HG03571 (cell line): Measurements from ENCODE around the gene CDC14A.
"Not testable (repeated sequence)": the region's sequence is repeated elsewhere in the genome, so short reads cannot be mapped to it uniquely, and the experiment has no call there.

ENCODE experiments used
- ATAC-seq: cut with Tn5 transposase; IDR thresholded peaks from one replicate; pipeline ENCODE4 v1.9.1; 2021; ENCODE audit not compliant: unreplicated experiment

CDC14A gene

DNA sequence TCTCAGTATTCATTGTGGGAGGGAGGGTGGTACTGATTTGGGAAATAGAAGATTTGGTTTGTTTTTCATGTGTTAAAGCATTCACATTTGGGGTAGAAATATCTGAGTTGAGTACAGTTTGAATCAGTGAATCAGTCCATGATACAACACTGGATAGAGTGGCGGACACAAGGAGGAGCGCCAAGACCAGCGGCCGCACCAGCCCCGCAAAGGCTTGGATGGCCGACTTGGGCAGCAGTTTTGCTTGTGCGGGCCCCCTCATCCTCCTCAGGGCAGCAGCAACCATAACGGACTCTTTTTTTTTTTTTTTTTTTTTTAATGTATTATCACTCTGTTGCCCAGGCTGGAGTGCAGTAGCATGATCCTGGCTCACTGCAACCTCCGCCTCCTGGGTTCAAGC lies 20.0 kb upstream of the CDC14A start:
- ATAC-seq, result no peak

DNA sequence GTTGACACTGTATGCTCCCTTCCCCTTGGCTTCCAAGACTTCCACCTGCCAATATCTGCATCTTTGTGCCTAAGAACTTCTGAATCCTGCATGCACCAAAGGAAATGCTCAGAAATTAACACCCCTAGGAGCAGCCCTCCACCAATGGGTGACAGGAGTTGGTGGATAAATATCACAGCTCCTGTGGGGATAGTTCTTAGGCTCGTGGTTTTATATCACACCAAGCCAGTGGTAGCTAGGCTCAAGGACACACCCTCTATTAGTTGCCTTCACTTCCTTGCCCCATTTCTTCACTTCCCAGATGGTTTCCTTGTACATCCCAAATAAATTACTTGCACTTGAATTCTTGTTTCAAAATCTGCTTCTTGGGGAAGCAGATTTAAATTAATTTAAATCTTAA lies 16.9 kb upstream of the CDC14A start:
- ATAC-seq, result no peak

DNA sequence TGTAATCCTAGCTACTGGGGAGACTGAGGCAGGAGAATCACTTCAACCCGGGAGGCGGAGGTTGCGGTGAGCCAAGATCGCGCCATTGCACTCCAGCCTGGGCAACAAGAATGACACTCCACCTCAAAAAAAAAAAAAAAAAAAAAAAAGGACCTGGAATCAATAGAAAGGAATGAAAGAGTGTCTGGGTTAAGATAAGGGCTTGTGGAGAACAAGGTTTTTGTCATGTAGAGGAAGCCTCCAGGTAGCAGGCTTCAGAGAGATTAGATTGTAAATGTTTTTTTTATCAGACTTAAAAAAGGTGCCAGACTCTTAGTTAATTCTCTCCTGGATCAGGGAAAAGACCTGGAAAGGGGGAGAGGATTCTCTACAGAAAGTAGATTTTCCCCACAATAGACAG lies 14.4 kb upstream of the CDC14A start:
- not testable (repeated sequence) for ATAC-seq

DNA sequence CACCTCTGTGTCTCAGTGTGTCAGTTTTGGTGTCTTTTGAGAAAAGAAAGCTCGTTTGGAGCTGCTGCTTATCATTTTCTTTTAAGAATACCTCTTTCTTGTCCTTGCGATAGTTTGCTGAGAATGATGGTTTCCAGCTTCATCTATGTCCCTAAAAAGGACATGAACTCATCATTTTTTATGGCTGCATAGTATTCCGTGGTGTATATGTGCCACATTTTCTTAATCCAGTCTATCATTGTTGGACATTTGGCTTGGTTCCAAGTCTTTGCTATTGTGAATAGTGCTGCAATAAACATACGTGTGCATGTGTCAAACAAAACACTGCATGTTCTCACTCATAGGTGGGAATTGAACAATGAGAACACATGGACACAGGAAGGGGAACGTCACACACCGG lies 12.6 kb upstream of the CDC14A start:
- ATAC-seq, result not testable (repeated sequence)

DNA sequence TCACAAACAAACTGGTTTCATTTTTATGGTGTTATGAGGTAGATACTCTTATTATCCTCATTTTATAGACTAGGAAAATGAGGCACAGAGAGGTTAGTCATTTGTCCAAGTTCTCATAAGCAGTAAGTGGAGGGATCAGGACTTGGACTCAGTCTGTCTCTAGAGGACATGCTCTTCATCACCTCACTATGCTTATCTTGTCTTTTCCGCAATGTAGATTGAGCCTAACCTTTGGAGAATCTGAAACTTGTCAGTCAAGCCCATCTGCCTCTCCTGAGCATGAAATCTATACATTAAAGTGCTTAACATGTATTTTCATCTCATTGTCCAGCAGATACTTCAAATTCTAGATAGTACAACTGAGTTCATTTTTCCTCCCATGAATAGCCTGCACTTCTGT lies 11.8 kb upstream of the CDC14A start:
- no peak for ATAC-seq

DNA sequence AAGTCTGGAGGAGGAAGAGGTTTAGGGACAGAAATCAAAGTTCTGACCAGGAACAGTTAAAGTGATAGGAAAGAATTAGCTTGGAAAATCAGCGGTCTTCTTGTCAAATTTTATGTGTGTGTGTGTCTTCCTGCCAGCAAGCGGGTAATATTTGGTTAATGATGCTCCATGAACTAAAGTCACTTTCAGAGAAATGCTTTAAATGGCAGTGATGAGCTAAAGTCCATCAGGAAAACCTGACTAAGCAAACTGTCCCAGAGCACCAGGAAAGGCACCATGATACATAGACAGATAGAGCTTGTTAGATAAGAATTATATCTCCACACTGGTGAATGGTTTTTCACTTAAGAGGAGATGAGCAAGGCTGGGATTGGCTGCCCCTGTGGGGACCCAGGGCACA lies 10.0 kb upstream of the CDC14A start:
- no peak for ATAC-seq

DNA sequence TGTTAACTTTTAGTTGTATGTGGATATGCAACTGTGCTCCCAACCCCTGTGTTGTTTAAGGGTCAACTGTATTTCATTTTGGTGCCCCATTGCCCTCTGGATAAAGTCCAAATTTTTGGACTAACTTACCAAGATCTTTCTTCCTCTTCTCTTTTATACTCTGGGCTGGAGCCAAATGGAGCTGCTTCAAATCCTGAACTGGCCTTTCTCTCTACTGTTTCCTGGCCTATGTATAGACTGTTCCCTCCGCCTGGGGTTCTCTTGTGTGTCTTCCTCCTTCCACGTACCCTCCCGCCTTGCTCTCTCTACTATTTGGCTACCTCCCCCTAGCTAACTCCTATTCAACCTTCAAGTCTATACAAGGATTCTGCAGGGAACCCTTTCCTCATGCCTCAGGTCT lies 8.4 kb upstream of the CDC14A start:
- ATAC-seq, result no peak

DNA sequence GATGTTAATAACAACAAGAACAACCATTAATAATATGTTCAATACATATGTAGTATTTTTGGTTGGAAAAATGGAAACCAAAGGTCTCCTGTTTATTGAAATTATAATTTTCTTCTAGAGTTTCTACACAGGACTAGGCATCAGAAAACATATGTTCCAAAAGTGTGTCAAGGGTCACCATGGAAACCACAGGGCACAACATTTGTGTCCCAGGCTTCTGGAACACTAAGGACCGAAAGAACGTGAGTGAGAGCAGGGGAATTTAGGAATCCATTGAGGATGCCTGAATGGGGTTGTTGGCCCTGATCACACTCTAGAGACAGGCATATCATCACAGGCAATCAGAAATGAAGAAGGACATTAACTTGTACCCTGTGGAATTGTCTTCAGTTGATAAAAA lies 7.5 kb upstream of the CDC14A start:
- no peak for ATAC-seq

DNA sequence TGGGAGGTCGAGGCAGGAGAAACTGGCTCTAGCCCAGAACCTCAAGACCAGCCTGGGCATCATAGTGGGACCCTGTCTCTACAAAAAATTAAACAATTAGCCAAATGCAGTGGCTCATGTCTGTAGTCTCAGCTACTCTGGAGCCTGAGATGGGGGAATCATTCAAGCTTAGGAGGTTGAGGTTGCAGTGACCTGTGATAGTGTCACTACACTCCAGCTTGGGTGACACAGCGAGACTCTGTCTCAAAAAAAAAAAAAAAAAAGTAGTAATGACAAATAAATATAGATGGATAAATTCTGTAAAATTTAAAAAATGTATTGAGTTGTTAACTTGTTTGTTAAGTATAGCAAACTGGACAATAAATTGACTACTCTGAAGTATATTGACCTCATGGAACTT lies 5.9 kb upstream of the CDC14A start:
- ATAC-seq, result no peak

DNA sequence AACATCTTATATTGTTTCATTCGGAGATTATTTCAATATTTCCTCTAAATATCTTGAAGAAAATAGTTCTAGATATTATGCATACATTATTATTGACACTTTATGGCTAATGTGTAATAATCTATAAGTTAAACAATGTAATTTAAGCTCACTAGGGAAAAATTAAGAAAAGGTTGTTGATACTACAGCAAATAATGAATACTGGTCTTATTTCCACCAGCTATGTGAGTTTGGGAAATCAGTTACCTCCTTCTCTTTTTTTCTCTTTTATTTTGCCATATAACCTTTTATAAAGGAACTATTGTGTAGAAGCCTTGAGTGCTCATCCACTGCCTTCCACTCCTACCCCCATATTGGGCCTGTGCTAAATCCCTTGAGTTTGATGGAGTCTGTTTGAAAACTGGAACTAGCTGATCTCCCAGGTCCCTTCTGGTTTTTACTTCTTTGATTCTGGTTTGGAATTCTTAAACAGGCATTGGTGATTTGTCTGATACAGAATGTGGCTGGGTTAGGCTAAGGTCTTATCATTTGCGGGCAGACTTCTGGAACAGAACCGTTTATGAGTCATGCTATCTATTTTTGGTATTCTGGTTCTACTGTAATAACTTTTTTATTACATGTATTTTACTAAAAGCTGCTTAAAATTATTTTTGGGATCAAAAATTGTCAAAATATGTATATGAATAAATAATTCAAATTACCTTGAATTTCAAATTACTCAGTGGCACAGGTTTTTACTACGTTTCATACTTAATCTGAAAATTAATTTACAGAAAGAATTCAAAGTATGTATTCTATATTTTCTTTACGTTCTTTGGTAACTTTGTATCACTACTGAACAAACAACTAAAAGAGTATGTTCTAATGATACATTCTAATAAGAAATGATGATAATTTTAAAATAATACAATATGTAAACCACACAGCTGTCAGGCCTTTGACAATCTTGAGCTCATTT lies 5.0 kb upstream of the CDC14A start:
- no peak for ATAC-seq

DNA sequence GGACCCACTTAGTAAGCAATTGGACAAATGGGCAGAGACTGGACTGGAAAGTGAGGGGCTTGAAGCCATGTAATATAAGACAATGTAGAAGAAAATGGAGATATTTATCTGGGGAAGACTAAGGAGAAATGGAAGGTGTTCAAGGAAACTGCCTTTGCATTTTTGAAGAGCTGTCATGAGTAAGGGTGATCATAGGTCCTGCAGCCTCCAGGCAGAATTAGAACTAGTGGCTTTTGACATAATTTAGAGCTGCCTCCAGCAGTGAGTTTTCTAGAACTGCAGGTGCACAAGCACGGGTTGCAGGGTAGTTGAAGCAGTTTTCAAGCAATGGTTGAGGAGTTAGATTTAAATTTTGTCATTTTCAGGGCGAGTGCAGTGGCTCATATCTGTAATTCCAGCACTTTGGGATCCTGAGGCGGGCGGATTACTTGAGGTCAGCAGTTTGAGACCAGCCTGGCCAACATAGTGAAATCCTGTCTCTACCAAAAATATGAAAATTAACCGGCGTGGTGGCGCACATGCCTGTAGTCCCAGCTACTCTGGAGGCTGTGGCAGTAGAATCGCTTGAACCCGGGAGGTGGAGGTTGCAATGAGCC lies 3.7 kb upstream of the CDC14A start:
- no peak for ATAC-seq

DNA sequence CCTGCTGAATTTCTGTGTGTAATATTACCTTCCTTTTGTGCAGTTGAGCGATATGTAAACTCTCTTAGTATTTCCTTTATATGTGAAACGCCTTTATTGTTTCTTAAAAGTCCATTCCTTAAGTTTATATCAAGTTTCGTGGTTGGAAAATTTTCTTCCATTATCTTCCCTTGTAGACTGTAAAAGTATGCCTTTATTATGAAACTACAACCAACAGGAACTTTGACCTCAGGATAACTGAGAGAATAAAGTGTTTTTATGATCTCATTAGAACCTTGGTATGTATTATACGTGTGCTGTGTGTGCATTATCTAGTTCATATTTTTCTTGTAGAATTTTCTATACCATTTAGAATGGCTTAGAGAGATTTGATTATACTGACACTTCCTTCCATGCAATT lies 3.1 kb upstream of the CDC14A start:
- ATAC-seq, result no peak

DNA sequence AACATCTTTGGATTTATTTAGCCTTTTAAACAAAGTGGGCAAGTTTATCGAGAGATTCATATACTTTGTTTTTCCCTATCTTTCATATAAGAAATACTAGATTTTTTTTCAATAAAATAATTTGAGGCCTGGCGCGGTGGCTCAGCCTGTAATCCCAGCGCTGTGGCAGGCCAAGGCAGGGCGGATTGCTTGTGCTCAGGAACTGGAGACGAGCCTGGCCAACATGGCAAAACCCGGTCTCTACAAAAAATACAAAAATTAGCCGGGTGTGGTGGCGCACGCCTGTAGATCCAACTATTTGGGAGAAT lies 1.6 kb upstream of the CDC14A start:
- ATAC-seq, result no peak

DNA sequence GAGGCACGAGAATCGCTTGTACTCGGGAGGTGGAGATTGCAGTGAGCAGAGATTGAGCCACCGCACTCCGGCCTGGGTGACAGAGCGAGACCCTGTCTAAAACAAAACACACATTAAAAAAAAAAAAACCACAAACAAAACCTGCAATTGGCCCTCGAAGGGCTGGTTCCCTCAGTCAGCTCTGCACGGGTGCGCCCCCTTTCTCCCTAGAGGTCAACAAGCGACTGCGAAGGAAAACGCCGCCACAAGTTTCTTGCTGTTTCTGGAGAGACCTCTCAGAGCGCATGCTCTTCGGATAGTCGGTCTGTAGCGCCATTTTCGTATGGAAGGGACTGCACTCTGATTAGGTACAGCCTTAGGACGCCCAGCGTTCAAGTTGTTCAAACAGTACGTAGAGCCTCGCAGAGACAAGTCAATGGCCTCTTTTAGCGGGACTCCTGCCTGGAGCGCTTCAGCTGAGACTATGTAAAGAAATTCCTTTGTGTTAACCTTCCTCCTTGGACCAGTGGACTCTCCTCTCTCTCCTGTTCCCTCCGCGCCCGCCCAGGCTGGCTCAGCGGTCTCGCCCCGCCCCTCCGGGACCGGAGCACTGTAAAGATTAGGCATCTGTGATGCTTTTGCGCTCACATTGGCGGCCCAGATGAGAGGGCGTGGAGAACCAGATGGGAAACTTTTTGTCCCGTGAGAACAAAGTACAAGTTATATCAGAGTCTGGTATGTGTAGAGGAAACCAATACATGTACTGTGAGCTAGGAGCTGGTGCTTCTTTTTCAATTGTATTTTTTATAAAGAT lies 1.0 kb upstream of the CDC14A start:
- peak; percentile 53 for ATAC-seq

DNA sequence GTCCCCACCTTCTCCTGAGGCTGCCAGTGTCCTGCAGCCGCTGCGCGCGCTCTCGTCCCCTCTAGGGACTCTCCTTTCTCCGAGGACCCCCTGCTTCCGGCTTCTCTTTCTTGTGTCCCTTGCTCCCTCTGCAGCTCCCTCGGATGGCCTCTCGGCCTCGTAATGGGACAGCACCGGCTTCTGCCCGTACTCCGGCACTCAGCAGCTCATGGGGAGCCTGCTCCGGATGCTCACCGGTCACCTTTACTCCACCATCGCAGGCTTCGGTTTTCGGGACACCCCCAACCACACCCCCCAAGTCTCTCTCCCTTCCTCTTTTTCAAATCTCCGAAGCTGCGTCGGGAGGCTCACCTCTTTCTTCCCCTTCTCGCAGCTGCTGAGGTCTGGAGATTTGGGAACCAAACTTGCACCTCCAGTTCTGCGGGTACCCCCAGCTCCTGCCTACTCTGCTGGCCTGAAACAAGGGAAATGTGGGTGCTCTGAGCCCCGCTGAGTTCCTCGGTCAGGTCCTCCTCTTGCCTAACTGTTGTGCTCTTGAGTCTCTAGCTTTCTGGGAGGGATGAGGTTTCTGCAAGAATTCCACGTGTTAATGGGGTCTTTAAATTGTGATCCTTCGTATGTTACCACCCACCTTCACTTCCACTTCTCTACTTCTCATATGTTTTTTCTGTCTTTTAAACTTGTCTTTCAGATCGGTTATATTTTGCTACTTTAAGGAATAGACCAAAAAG lies 930 bp downstream of the CDC14A start:
- peak; percentile 24 for ATAC-seq

DNA sequence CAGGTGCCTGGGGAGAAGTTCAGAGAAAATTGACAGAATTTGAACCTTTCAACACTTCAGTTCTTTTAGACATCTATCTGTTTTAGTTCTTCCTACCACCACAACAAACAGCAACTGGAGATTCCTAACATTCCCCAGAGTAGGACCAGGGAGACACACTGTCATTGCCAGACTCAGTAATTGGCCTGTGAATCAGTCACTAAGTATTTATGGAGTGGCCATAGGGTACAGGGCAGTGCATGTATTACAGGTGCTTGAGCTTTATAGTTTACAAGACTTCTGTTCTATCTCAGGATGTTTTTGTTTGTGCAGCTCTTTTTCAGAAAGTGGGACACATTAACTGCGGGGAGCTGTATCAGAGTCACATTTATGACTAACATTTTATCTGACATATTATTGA lies 1.7 kb downstream of the CDC14A start:
- no peak for ATAC-seq

DNA sequence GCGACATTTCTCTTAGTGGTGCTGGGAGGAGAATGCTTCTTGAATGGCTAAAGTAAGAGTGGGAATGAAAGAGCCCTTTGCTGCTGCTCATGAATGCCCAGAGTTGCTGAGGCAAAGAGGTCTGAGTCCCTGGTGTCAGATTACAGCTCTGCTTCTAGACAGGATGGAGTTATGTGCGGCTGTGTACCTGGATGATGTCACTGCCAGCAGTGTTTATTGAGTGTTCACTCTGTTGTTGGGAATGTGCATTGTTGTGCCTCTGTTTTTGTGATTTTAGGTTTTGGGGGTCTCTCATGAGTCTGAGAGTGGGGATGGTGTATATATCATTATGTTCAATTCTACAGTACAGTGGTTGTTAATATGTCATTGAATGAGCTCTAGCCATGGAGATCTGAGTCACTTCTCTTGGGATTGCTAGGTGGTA lies 2.7 kb downstream of the CDC14A start:
- ATAC-seq, result no peak

DNA sequence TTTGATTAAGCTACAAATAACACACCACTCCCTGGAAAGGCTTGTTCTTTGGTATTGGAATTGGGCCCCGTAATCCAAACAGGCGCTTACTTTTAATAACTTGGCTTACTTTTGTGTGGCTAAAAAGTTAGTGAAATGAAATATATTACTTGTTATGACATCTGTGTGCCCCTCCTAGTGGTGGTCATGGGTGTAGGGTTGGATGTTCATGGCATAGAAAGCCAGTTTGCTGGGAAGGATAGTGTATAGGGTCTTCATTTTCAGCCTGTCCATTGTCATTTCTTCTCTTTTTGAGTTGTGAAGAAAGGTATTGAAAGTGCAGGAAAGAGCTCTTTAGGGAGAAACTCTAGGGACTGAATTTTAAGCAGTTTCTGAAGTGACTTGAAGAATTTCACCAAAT lies 5.9 kb downstream of the CDC14A start:
- ATAC-seq, result no peak

DNA sequence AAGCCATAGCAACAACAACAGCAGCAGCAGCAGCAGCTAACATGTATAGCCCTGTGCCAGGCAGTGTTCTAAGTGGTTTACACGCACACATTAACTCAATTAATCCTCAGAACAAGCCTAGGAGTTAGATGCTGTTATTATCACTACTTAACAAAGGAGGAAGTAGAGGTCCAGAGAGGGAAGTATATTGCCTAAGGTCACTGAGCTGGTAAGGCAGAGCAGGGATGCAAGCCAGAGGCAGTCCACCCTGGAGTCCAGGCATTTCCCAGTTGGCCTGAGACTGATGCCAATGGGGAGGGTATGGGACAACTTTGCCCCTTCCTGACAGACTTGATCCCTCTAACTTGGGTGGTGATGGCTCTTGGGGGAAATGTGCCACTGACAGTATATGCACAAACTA lies 6.8 kb downstream of the CDC14A start:
- no peak for ATAC-seq

DNA sequence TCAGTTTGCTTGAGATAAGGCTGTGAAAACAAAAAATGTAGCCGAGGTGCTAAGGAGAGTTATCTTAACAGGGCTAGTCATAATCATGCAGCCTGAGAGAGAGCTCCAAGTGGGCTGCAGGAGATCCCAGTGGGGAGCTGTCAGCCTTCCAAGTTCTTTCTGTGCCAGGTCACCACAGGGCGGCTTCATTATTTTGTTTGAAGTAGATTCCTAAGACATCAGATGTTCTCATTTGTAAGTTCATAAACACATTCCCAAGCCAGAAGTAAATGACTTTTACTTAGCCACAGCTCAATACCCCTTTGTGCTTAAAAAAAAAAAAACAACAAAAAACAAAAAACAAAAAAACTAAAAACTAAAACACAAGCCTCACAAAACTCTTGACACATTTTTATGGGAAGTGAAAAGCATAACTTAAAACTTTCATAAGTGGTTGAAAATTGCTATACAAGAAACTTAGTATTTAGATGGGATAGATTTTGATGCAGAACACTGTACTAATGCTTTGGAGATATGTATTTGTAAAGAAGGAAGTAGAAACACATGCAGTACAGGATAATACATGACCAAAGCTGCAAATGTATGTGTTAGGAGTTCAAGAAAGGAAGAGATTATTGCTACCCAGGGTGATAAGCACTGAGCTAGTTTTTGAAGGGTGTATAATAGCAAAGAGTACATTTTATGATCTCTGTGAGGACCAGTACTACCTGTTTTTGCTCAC lies 8.6 kb downstream of the CDC14A start:
- no peak for ATAC-seq
